Suprapubic skin (tissue), 4 donors: ENCODE data around the gene KCNE2.
"Not testable (repeated sequence)": the region's sequence is repeated elsewhere in the genome, so short reads cannot be mapped to it uniquely, and the experiment has no call there.

Experiments used
- CTCF ChIP-seq, 2 donors: fragments of 200-600 bp in 1 of 2; fragments of 450-650 bp in 1 of 2; sonication (generic) in 1 of 2; IDR thresholded peaks; one replicate each; pipeline ENCODE4 v1.5.1; 2016 to 2019; ENCODE audit warnings: antibody characterized with exemption in 2 of 2, mild to moderate bottlenecking in 1 of 2, moderate library complexity in 1 of 2
- EP300 ChIP-seq: sonication (generic); formaldehyde crosslinking; IDR thresholded peaks from one replicate; pipeline ENCODE4 v1.6.1; 2017; ENCODE audit warnings: antibody characterized with exemption
- POLR2A ChIP-seq, 2 donors: fragments of 450-650 bp; IDR thresholded peaks; one replicate each; pipeline ENCODE4 v1.6.1; 2017; ENCODE audit warnings: antibody characterized with exemption in 2 of 2, mild to moderate bottlenecking in 2 of 2, moderate library complexity in 2 of 2
- POLR2AphosphoS5 ChIP-seq, 3 donors: sonication (generic); formaldehyde crosslinking; IDR thresholded peaks; one replicate each; pipeline ENCODE4 v1.6.1; 2017; ENCODE audit warnings: antibody characterized with exemption in 3 of 3

DNA sequence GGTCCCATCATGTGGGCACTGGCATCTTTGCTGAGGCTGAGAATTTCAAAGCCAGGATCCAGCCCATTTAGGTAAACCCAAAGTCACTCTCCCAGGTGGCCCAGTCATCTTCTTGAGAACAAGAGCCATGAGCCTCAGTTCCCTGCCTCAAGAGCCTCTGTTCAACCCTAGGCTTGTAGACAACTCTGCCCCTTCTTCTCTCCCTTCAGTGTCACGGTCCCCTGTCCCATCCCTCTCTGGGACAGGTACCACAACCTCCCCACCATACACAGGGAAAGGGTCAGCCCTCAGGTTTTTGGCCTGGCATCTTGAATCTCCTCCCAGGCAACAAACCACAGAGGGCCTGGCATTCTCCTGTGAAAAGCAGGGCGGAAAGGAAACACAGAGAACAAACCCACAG lies 41.9 kb downstream of the KCNE2 start:
- not testable (repeated sequence) for TF ChIP-seq POLR2A (IDR thresholded peaks at IDR 0.05); CTCF (IDR thresholded peaks at IDR 0.05); EP300; POLR2AphosphoS5 (IDR thresholded peaks at IDR 0.05)
